ENCODE data around the gene KDM4C.
"Not testable (repeated sequence)": the region's sequence is repeated elsewhere in the genome, so short reads cannot be mapped to it uniquely, and the experiment has no call there.

Gene KDM4C

GRCh38 chr9:6944093-6944551 lies 186.3 kb downstream of the KDM4C start:
- Histone ChIP-seq H2AFZ (ENCODE audit: low read depth) (no peak overlapping the region), H3K4me2 (no peak overlapping the region), H3K36me3 (ENCODE audit: insufficient read depth) (no peaks in the 10 kb centered on the region), H3K9ac (no peak overlapping the region), H3K4me1 (ENCODE audit: low read depth, poor library complexity, severe bottlenecking) (peaks cover 9% of the 10 kb centered on the region), H3K4me3 (IDR thresholded peaks at IDR 0.05; ENCODE audit: insufficient read depth, low read depth, low read length) (no peak overlapping the region), H4K20me1 (ENCODE audit: insufficient read depth) (no peaks in the 10 kb centered on the region), H3K79me2 (ENCODE audit: insufficient read depth, low read depth) (no peaks in the 10 kb centered on the region), H3K27me3 (ENCODE audit: insufficient read depth, low read depth) (no peaks in the 10 kb centered on the region), H3K27ac (no peak overlapping the region)
- TF ChIP-seq CTCF (conservative IDR thresholded peaks at IDR 0.05; ENCODE audit: low read depth, low read length), result no peak

- H3K27me3 ChIP-seq (ENCODE audit: insufficient read depth, low read depth), result no peaks in the 10 kb centered on the region
- no peak for TF ChIP-seq CTCF (conservative IDR thresholded peaks at IDR 0.05; ENCODE audit: low read depth, low read length)
- H3K9ac ChIP-seq, result no peak overlapping the region
- no peak overlapping the region for H3K27ac ChIP-seq
- no peak overlapping the region for H3K4me2 ChIP-seq
- no peaks in the 10 kb centered on the region for H3K36me3 ChIP-seq (ENCODE audit: insufficient read depth)
- no peaks in the 10 kb centered on the region for H3K79me2 ChIP-seq (ENCODE audit: insufficient read depth, low read depth)
- H4K20me1 ChIP-seq (ENCODE audit: insufficient read depth), result no peaks in the 10 kb centered on the region
- no peak overlapping the region for H3K4me3 ChIP-seq (IDR thresholded peaks at IDR 0.05; ENCODE audit: insufficient read depth, low read depth, low read length)
- no peak overlapping the region for H2AFZ ChIP-seq (ENCODE audit: low read depth)
- H3K4me1 ChIP-seq (ENCODE audit: low read depth, poor library complexity, severe bottlenecking), result peaks cover 9% of the 10 kb centered on the region
Observed at GRCh38 chr9:6944896-6945295, 187.1 kb downstream of the KDM4C start.

GRCh38 chr9:6945816-6946215 lies 188.0 kb downstream of the KDM4C start:
- no peak overlapping the region for H2AFZ ChIP-seq (ENCODE audit: low read depth)
- no peak for TF ChIP-seq CTCF (conservative IDR thresholded peaks at IDR 0.05; ENCODE audit: low read depth, low read length)
- no peak overlapping the region for H3K4me3 ChIP-seq (IDR thresholded peaks at IDR 0.05; ENCODE audit: insufficient read depth, low read depth, low read length)
- H3K79me2 ChIP-seq (ENCODE audit: insufficient read depth, low read depth), result no peaks in the 10 kb centered on the region
- peaks cover 9% of the 10 kb centered on the region for H3K4me1 ChIP-seq (ENCODE audit: low read depth, poor library complexity, severe bottlenecking)
- no peaks in the 10 kb centered on the region for H3K27me3 ChIP-seq (ENCODE audit: insufficient read depth, low read depth)
- H3K27ac ChIP-seq, result no peak overlapping the region
- no peaks in the 10 kb centered on the region for H4K20me1 ChIP-seq (ENCODE audit: insufficient read depth)
- no peaks in the 10 kb centered on the region for H3K36me3 ChIP-seq (ENCODE audit: insufficient read depth)
- no peak overlapping the region for H3K9ac ChIP-seq
- no peak overlapping the region for H3K4me2 ChIP-seq

GRCh38 chr9:6946583-6947166 lies 188.9 kb downstream of the KDM4C start:
- Histone ChIP-seq H3K9ac (no peak overlapping the region), H3K79me2 (ENCODE audit: insufficient read depth, low read depth) (no peaks in the 10 kb centered on the region), H3K4me1 (ENCODE audit: low read depth, poor library complexity, severe bottlenecking) (peaks cover 9% of the 10 kb centered on the region), H3K4me2 (no peak overlapping the region), H3K4me3 (IDR thresholded peaks at IDR 0.05; ENCODE audit: insufficient read depth, low read depth, low read length) (no peak overlapping the region), H4K20me1 (ENCODE audit: insufficient read depth) (no peaks in the 10 kb centered on the region), H3K27me3 (ENCODE audit: insufficient read depth, low read depth) (no peaks in the 10 kb centered on the region), H2AFZ (ENCODE audit: low read depth) (no peak overlapping the region), H3K27ac (no peak overlapping the region), H3K36me3 (ENCODE audit: insufficient read depth) (no peaks in the 10 kb centered on the region)
- TF ChIP-seq CTCF (conservative IDR thresholded peaks at IDR 0.05; ENCODE audit: low read depth, low read length), result no peak

GRCh38 chr9:6948921-6949320 lies 191.1 kb downstream of the KDM4C start:
- H3K4me1 ChIP-seq (ENCODE audit: low read depth, poor library complexity, severe bottlenecking); H3K4me3 ChIP-seq (IDR thresholded peaks at IDR 0.05; ENCODE audit: insufficient read depth, low read depth, low read length); H3K27ac ChIP-seq; H3K4me2 ChIP-seq; H3K79me2 ChIP-seq (ENCODE audit: insufficient read depth, low read depth); H3K36me3 ChIP-seq (ENCODE audit: insufficient read depth); H2AFZ ChIP-seq (ENCODE audit: low read depth); H3K9ac ChIP-seq; H3K27me3 ChIP-seq (ENCODE audit: insufficient read depth, low read depth); H4K20me1 ChIP-seq (ENCODE audit: insufficient read depth): not testable (repeated sequence)

Measured in KMS-11 (cell line).